Caco-2 (cell line): Measurements from ENCODE around the gene CDX4. TPM values are rescaled to one million over a fixed set of nuclear protein-coding genes. Genes with fewer than 3 reads are reported as not detected.
"Not testable (repeated sequence)": the region's sequence is repeated elsewhere in the genome, so short reads cannot be mapped to it uniquely, and the experiment has no call there.

ENCODE experiments used
- BruUV-seq: library from RNA; stranded (reverse); fragments of 400-500 nt; replicated peaks from 2 replicates; lab custom pipeline; 2021; lab: Mats Ljungman, UMichigan
- CTCF ChIA-PET: fragments of 300-600 bp; sonication (Branson Sonifier 250); formaldehyde crosslinking; loops from one replicate; lab custom pipeline; 2022; ENCODE audit warnings: antibody characterized with exemption; lab: Charles Lee
- POLR2A ChIA-PET: fragments of 300-600 bp; sonication (Branson Sonifier 250); formaldehyde crosslinking; loops from one replicate; lab custom pipeline; 2022; ENCODE audit warnings: antibody characterized with exemption; lab: Charles Lee
- DNase-seq, 2 experiments: peaks; one replicate each; pipeline versions ENCODE4 v3.0.0 to v3.0.0-alpha.2; 2020 to 2022
- H3K27me3 ChIP-seq: replicated peaks from 2 replicates; pipeline ENCODE4 v1.6.0; 2011; ENCODE audit warnings: low read length; ENCODE audit not compliant: control insufficient read depth, insufficient read depth
- H3K36me3 ChIP-seq: 2 replicates; pipeline ENCODE4 v1.5.1; 2011; ENCODE audit warnings: low read length; ENCODE audit not compliant: control insufficient read depth, insufficient read depth
- H3K4me1 ChIP-seq: fragments of 250-450 bp; sonication (Bioruptor Pico); 2 replicates; pipeline ENCODE4 v1.5.1; 2020; ENCODE audit warnings: mild to moderate bottlenecking
- H3K4me3 ChIP-seq: 2 replicates; pipeline ENCODE4 v1.5.1; 2011; ENCODE audit warnings: low read depth, mild to moderate bottlenecking, control low read depth, low read length
- H3K9me3 ChIP-seq: fragments of 250-450 bp; sonication (Bioruptor Pico); 2 replicates; pipeline ENCODE4 v1.5.1; 2020; ENCODE audit warnings: mild to moderate bottlenecking, moderate library complexity
- H3K27ac Mint-ChIP-seq: one replicate; pipeline ENCODE4 v1.8.0; 2022; ENCODE audit warnings: mixed read lengths; ENCODE audit not compliant: unreplicated experiment
- H3K27me3 Mint-ChIP-seq: one replicate; pipeline ENCODE4 v1.8.0; 2022; ENCODE audit warnings: mixed read lengths; ENCODE audit not compliant: insufficient read depth, unreplicated experiment
- H3K36me3 Mint-ChIP-seq: one replicate; pipeline ENCODE4 v1.8.0; 2022; ENCODE audit warnings: mild to moderate bottlenecking, mixed read lengths; ENCODE audit not compliant: insufficient read depth, unreplicated experiment
- H3K4me1 Mint-ChIP-seq: one replicate; pipeline ENCODE4 v1.8.0; 2022; ENCODE audit warnings: low read depth, mixed read lengths; ENCODE audit not compliant: unreplicated experiment
- H3K4me3 Mint-ChIP-seq: one replicate; pipeline ENCODE4 v1.8.0; 2022; ENCODE audit warnings: mild to moderate bottlenecking, moderate library complexity, mixed read lengths; ENCODE audit not compliant: unreplicated experiment
- H3K9me3 Mint-ChIP-seq: one replicate; pipeline ENCODE4 v1.8.0; 2022; ENCODE audit warnings: mixed read lengths; ENCODE audit not compliant: unreplicated experiment
- CTCF ChIP-seq, 2 experiments: fragments of 200-600 bp in 1 of 2; IDR thresholded peaks; 1 replicate in 1 of 2; 2 replicates in 1 of 2; pipeline versions ENCODE4 v1.5.1 to v1.8.0; 2011 to 2022; ENCODE audit warnings: antibody characterized with exemption in 1 of 2, control low read depth in 1 of 2, inconsistent platforms in 1 of 2, low read depth in 1 of 2, low read length in 1 of 2, mild to moderate bottlenecking in 1 of 2, moderate library complexity in 1 of 2; ENCODE audit not compliant: insufficient read depth in 1 of 2, severe bottlenecking in 1 of 2, unreplicated experiment in 1 of 2
- intact Hi-C: fragments of 100-400 bp; cut with micrococcal nuclease; formaldehyde crosslinking; loops from one replicate; pipeline ENCODE4 v1.10.0; 2022; ENCODE audit not compliant: unreplicated experiment
- total RNA-seq: library from RNA; stranded (reverse); gene quantifications from 2 replicates; pipeline ENCODE4 v1.2.3, GENCODE V29; 2022

Gene CDX4
- total RNA-seq, 1 experiment from 2014 or later, result not detected

GRCh38 chrX:73490661-73491060 lies 43.8 kb downstream of the CDX4 start:
- H3K9me3 ChIP-seq, result no peaks in the 10 kb centered on the region
- H3K36me3 Mint-ChIP-seq, result no peaks in the 10 kb centered on the region
- POLR2A ChIA-PET, result no interaction called here
- no peaks in the 10 kb centered on the region for H3K9me3 Mint-ChIP-seq
- H3K27ac Mint-ChIP-seq, result no peak overlapping the region
- H3K27me3 ChIP-seq, result no peaks in the 10 kb centered on the region
- no TSS peak for BruUV-seq
- no peak overlapping the region for H3K4me3 Mint-ChIP-seq
- no peaks in the 10 kb centered on the region for H3K36me3 ChIP-seq
- intact Hi-C loops, result no loop called here
- TF ChIP-seq CTCF (IDR thresholded peaks at IDR 0.05; ENCODE audit: insufficient read depth in 1 of 2, low read depth in 1 of 2, low read length in 1 of 2, severe bottlenecking in 1 of 2, unreplicated experiment in 1 of 2), result no peak
- H3K27me3 Mint-ChIP-seq, result no peaks in the 10 kb centered on the region
- no peak for DNase-seq
- no peak overlapping the region for H3K4me3 ChIP-seq
- CTCF ChIA-PET, result no interaction called here
- no peaks in the 10 kb centered on the region for H3K4me1 Mint-ChIP-seq
- H3K4me1 ChIP-seq, result no peaks in the 10 kb centered on the region

DNA sequence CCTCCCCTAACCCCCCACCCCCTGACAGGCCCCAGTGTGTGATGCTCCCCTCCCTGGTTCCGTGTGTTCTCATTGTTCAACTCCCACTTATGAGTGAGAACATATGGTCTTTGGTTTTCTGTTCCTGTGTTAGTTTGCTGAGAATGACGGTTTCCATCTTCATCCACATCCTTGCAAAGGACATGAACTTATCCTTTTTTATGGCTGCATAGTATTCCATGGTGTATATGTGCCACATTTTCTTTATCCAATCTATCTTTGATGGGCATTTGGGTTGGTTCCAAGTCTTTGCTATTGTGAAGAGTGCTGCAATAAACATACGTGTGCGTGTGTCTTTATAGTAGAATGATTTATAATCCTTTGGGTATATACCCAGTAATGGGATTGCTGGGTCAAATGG lies 45.3 kb downstream of the CDX4 start:
- H3K36me3 Mint-ChIP-seq, BruUV-seq, H3K36me3 ChIP-seq, H3K4me1 Mint-ChIP-seq, DNase-seq, H3K4me3 ChIP-seq, H3K9me3 Mint-ChIP-seq, H3K27me3 ChIP-seq, H3K9me3 ChIP-seq, intact Hi-C loops, H3K4me3 Mint-ChIP-seq, H3K27ac Mint-ChIP-seq, H3K4me1 ChIP-seq, POLR2A ChIA-PET, CTCF ChIA-PET, H3K27me3 Mint-ChIP-seq: not testable (repeated sequence)

Other genes with a start within 250 kb of the CDX4 start
- 0.12 and 0.16 TPM in 2 replicates for gene NAP1L2, start 232.2 kb upstream of the CDX4 start, total RNA-seq
- 7.6 and 8.9 TPM in 2 replicates for gene CHIC1, start 116.1 kb downstream of the CDX4 start, total RNA-seq